OCI-LY7 (cell line): Measurements from ENCODE around the gene TENT5C.

Experiments
- EZH2phosphoT487 ChIP-seq: fragments of 200-600 bp; sonication (generic); IDR thresholded peaks from 2 replicates; pipeline ENCODE4 v1.6.1; 2018; ENCODE audit warnings: low read depth, borderline replicate concordance, mild to moderate bottlenecking, mixed run types, antibody characterized with exemption, low read length, moderate library complexity, mixed read lengths
- TF ChIP-seq, protein P1 (sequence below): fragments of 200-600 bp; sonication (generic); conservative IDR thresholded peaks from 2 replicates; pipeline ENCODE4 v1.5.1; 2014; ENCODE audit warnings: mild to moderate bottlenecking, antibody characterized with exemption, low read length, moderate library complexity, mixed read lengths

DNA sequence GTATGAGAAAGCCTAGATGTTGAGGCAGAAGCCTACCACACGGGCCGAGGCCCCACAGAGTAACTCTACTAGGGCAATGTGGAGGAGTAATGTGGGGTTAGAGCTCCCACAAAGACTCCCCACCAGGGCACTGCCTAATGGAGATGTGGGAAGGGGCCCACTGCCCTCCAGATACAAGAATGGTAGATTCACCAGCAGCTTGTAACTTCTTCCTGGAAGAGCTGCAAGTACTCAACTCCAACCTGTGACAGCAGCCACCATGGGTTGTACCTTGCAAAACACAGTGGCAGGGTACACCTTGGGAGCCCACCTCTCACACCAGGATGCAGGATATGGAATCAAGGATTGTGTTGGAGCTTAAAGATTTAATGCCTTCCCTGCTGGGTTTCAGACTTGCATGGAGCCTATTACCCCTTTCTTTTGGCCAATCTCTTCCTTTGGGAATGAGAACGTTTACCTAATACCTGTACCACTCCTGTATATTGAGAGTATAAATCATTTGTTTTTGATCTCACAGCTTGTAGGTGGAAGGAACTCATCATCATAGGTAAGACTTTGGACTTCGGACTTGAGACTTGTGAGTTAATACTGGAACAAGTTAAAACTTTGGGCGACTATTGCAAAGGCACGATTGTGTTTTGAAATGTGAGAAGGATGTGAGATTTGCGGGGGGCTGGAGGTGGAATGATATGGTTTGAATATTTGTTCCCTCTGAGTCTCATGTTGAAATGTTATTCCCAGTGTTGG, 57.5 kb downstream of the TENT5C start:
- TF ChIP-seq, protein P1, sequence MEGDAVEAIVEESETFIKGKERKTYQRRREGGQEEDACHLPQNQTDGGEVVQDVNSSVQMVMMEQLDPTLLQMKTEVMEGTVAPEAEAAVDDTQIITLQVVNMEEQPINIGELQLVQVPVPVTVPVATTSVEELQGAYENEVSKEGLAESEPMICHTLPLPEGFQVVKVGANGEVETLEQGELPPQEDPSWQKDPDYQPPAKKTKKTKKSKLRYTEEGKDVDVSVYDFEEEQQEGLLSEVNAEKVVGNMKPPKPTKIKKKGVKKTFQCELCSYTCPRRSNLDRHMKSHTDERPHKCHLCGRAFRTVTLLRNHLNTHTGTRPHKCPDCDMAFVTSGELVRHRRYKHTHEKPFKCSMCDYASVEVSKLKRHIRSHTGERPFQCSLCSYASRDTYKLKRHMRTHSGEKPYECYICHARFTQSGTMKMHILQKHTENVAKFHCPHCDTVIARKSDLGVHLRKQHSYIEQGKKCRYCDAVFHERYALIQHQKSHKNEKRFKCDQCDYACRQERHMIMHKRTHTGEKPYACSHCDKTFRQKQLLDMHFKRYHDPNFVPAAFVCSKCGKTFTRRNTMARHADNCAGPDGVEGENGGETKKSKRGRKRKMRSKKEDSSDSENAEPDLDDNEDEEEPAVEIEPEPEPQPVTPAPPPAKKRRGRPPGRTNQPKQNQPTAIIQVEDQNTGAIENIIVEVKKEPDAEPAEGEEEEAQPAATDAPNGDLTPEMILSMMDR: no peak
- TF ChIP-seq EZH2phosphoT487: no peak
